Measurements from ENCODE around the gene PDIA5.

PDIA5 gene

DNA sequence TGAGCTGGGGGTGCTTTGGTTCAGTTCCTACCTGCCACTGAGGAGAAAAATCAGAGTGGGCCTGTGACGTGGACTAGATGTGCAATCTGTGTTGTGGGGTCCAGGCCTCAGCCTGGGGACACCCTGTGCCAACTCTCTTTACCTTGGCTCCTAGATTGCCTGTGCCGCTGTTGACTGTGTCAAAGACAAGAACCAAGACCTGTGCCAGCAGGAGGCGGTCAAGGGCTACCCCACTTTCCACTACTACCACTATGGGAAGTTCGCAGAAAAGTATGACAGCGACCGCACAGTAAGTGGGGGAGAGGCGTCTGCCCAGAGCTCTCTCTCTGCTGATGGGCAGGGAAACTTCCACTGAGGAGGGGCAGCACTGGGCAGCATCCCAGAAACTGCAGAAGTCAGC lies 94.3 kb downstream of the PDIA5 start:
- H3K27me3 ChIP-seq (ENCODE audit: insufficient read depth, poor library complexity, severe bottlenecking), result no peaks in the 10 kb centered on the region
- no peak for DNase-seq (ENCODE audit: low read depth in 1 of 2, low spot score in 1 of 2)
- H3K4me3 ChIP-seq (replicated peaks; ENCODE audit: insufficient read depth, low read length), result no peak overlapping the region
- no peak overlapping the region for H3K27ac ChIP-seq (replicated peaks)
- TF ChIP-seq SPI1 (IDR thresholded peaks at IDR 0.05; ENCODE audit: borderline replicate concordance, low read depth) (no peak), GABPA (IDR thresholded peaks at IDR 0.05; ENCODE audit: low read depth) (no peak)
- TF ChIP-seq, protein P1, sequence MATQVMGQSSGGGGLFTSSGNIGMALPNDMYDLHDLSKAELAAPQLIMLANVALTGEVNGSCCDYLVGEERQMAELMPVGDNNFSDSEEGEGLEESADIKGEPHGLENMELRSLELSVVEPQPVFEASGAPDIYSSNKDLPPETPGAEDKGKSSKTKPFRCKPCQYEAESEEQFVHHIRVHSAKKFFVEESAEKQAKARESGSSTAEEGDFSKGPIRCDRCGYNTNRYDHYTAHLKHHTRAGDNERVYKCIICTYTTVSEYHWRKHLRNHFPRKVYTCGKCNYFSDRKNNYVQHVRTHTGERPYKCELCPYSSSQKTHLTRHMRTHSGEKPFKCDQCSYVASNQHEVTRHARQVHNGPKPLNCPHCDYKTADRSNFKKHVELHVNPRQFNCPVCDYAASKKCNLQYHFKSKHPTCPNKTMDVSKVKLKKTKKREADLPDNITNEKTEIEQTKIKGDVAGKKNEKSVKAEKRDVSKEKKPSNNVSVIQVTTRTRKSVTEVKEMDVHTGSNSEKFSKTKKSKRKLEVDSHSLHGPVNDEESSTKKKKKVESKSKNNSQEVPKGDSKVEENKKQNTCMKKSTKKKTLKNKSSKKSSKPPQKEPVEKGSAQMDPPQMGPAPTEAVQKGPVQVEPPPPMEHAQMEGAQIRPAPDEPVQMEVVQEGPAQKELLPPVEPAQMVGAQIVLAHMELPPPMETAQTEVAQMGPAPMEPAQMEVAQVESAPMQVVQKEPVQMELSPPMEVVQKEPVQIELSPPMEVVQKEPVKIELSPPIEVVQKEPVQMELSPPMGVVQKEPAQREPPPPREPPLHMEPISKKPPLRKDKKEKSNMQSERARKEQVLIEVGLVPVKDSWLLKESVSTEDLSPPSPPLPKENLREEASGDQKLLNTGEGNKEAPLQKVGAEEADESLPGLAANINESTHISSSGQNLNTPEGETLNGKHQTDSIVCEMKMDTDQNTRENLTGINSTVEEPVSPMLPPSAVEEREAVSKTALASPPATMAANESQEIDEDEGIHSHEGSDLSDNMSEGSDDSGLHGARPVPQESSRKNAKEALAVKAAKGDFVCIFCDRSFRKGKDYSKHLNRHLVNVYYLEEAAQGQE (IDR thresholded peaks at IDR 0.05; ENCODE audit: insufficient replicate concordance, low read depth), result no peak

DNA sequence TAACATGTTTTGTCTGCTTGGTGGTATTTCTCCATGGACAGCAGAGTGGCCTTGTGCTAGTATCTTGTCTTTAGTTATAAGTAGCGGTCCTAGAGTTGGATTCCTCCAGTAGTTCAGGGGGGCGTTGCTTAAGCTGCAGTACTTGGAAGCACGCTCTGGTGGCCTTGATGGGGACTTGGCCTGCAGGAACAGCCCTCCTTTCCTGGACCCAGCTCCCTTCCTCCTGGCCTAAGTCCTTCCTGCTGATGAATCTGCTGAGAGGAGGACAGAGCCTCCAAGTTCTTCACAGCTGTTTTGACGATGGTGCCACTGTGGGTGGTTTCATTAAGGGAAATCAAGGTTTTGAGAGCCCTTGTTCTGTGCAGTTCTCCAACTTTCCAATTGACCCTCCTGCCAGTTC lies 96.3 kb downstream of the PDIA5 start:
- Histone ChIP-seq H3K27ac (replicated peaks) (no peak overlapping the region), H3K27me3 (ENCODE audit: insufficient read depth, poor library complexity, severe bottlenecking) (no peaks in the 10 kb centered on the region), H3K4me3 (replicated peaks; ENCODE audit: insufficient read depth, low read length) (no peak overlapping the region)
- TF ChIP-seq SPI1 (IDR thresholded peaks at IDR 0.05; ENCODE audit: borderline replicate concordance, low read depth), result no peak
- TF ChIP-seq, protein P2, sequence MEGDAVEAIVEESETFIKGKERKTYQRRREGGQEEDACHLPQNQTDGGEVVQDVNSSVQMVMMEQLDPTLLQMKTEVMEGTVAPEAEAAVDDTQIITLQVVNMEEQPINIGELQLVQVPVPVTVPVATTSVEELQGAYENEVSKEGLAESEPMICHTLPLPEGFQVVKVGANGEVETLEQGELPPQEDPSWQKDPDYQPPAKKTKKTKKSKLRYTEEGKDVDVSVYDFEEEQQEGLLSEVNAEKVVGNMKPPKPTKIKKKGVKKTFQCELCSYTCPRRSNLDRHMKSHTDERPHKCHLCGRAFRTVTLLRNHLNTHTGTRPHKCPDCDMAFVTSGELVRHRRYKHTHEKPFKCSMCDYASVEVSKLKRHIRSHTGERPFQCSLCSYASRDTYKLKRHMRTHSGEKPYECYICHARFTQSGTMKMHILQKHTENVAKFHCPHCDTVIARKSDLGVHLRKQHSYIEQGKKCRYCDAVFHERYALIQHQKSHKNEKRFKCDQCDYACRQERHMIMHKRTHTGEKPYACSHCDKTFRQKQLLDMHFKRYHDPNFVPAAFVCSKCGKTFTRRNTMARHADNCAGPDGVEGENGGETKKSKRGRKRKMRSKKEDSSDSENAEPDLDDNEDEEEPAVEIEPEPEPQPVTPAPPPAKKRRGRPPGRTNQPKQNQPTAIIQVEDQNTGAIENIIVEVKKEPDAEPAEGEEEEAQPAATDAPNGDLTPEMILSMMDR (IDR thresholded peaks at IDR 0.05; ENCODE audit: insufficient read depth, low read length), result no peak
- TF ChIP-seq POLR2AphosphoS5 (IDR thresholded peaks at IDR 0.05; ENCODE audit: low read depth), result no peak
- TF ChIP-seq, protein P1 (IDR thresholded peaks at IDR 0.05; ENCODE audit: insufficient replicate concordance, low read depth), result no peak
- TF ChIP-seq GABPA (IDR thresholded peaks at IDR 0.05; ENCODE audit: low read depth), result no peak
- no peak for DNase-seq (ENCODE audit: low read depth in 1 of 2, low spot score in 1 of 2)

DNA sequence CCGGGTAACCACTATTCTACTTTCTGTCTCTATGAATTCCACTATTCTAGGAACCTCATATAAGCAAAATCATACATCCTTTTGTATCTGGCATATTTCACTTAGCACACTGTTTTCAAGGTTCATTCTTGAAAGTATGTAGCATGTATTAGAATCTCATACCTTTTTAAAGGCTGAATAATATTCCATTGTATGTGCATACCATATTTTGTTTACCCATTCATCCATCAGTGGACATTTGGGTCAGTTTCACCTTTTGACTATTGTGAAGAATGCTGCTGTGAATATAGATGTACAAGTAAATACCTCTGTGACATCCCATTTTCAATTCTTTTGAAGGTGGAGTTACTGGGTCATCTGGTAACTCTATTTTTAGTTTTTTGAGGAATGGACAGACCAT lies 98.3 kb downstream of the PDIA5 start:
- Histone ChIP-seq H3K27ac (replicated peaks) (no peak overlapping the region), H3K27me3 (ENCODE audit: insufficient read depth, poor library complexity, severe bottlenecking) (no peaks in the 10 kb centered on the region), H3K4me3 (replicated peaks; ENCODE audit: insufficient read depth, low read length) (no peak overlapping the region)
- DNase-seq (ENCODE audit: low read depth in 1 of 2, low spot score in 1 of 2), result no peak
- TF ChIP-seq GABPA (IDR thresholded peaks at IDR 0.05; ENCODE audit: low read depth) (no peak), POLR2AphosphoS5 (IDR thresholded peaks at IDR 0.05; ENCODE audit: low read depth) (no peak), SPI1 (IDR thresholded peaks at IDR 0.05; ENCODE audit: borderline replicate concordance, low read depth) (no peak)
- TF ChIP-seq, protein P1 (IDR thresholded peaks at IDR 0.05; ENCODE audit: insufficient replicate concordance, low read depth), result no peak
- TF ChIP-seq, protein P2 (IDR thresholded peaks at IDR 0.05; ENCODE audit: insufficient read depth, low read length), result no peak
